GM06990 (cell line): ENCODE data around the gene DFFB.

Experiments
- DNase-seq: peaks from one replicate; pipeline ENCODE4 v3.0.0-alpha.2; 2011; ENCODE audit not compliant: insufficient read length; ENCODE audit errors: extremely low read depth
- H3K27me3 ChIP-seq: replicated peaks from 2 replicates; pipeline ENCODE4 v1.6.0; 2011; ENCODE audit warnings: low read length; ENCODE audit not compliant: control insufficient read depth, insufficient read depth
- H3K36me3 ChIP-seq: 2 replicates; pipeline ENCODE4 v1.5.1; 2011; ENCODE audit warnings: low read length; ENCODE audit not compliant: control insufficient read depth, insufficient read depth
- H3K4me3 ChIP-seq: replicated peaks from 2 replicates; pipeline ENCODE4 v1.5.1; 2011; ENCODE audit warnings: low read depth, mild to moderate bottlenecking, control low read depth, low read length
- TF ChIP-seq, protein P1 (sequence below): IDR thresholded peaks from 2 replicates; pipeline ENCODE4 v1.5.1; 2011; ENCODE audit warnings: low read length, control low read depth, mild to moderate bottlenecking, inconsistent platforms; ENCODE audit not compliant: insufficient read depth, poor library complexity, severe bottlenecking

The DFFB gene

DNA sequence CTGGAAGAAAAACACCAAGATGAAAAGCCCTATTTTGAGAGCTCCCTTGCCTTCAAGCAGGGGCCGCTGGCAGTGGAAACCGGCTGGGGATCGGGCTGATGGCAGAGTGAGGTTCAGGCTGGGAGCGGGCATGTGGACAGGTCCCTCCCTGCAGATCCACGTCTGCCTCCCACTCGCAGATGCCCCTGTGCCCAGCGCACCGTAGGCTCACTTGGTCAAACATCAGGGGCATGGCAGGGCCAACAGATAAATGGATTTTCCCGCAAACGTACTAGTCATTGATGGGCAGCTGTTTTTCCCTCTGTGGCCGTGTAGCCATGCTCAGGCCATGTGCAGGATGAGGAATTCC lies 49.4 kb downstream of the DFFB start:
- Histone ChIP-seq H3K27me3 (no peaks in the 10 kb centered on the region), H3K4me3 (no peak overlapping the region), H3K36me3 (no peaks in the 10 kb centered on the region)
- TF ChIP-seq, protein P1, sequence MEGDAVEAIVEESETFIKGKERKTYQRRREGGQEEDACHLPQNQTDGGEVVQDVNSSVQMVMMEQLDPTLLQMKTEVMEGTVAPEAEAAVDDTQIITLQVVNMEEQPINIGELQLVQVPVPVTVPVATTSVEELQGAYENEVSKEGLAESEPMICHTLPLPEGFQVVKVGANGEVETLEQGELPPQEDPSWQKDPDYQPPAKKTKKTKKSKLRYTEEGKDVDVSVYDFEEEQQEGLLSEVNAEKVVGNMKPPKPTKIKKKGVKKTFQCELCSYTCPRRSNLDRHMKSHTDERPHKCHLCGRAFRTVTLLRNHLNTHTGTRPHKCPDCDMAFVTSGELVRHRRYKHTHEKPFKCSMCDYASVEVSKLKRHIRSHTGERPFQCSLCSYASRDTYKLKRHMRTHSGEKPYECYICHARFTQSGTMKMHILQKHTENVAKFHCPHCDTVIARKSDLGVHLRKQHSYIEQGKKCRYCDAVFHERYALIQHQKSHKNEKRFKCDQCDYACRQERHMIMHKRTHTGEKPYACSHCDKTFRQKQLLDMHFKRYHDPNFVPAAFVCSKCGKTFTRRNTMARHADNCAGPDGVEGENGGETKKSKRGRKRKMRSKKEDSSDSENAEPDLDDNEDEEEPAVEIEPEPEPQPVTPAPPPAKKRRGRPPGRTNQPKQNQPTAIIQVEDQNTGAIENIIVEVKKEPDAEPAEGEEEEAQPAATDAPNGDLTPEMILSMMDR: no peak
- no peak for DNase-seq

DNA sequence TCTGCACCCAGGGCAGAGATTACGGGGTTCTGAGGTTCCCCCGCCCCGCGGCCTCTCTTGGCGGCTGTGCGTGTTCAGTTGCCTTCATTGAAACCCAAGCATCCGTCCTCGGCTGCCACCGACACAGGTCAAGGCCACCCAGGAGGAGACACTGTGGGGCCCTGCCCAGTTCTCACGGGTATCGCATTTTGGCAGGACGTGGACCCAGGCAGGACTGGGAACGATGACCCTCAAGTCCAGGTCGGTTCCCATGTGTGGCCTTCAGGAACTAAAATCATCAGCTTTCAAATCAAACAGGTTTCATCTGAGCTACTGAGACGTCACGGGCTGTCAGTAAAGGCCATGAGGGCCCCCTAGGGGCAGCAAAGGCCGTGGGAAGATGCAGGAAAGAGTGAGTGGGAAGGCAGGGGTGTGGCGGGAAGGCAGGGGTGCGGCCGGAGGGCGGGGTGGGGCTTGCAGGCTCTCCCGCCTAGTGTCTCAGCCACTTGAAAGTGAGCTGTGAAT lies 49.8 kb downstream of the DFFB start:
- H3K36me3 ChIP-seq: no peaks in the 10 kb centered on the region
- no peaks in the 10 kb centered on the region for H3K27me3 ChIP-seq
- TF ChIP-seq, protein P1: peak; percentile 30
- H3K4me3 ChIP-seq: no peak overlapping the region
- no peak for DNase-seq

DNA sequence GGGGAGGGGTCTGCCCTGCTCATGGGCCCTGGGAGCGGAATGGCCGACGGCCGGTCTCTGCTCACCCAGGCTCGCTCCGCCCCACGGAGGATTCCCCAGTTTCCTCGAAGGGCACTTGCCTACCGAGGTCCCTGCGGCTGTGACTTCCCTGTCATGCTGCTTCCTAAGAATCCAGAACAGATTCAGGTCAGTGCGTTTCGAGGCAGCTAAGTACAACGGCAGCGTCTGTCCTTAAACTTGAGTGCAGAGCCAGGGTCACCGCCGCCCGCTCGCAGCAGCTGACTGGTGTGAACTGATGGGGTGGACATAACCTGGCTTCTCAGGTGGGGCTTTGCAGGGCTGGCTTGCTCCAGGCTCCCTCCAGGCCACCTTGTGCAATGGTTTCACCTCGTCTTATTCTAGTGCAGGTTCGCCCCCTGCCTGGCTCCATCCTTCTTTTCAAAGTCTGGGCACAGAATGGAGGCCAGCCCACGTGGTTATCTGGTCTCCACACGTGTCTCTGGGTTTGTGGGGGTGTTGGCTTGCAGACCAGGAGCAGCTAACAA lies 50.4 kb downstream of the DFFB start:
- no peaks in the 10 kb centered on the region for H3K36me3 ChIP-seq
- DNase-seq: no peak
- TF ChIP-seq, protein P1: no peak

DNA sequence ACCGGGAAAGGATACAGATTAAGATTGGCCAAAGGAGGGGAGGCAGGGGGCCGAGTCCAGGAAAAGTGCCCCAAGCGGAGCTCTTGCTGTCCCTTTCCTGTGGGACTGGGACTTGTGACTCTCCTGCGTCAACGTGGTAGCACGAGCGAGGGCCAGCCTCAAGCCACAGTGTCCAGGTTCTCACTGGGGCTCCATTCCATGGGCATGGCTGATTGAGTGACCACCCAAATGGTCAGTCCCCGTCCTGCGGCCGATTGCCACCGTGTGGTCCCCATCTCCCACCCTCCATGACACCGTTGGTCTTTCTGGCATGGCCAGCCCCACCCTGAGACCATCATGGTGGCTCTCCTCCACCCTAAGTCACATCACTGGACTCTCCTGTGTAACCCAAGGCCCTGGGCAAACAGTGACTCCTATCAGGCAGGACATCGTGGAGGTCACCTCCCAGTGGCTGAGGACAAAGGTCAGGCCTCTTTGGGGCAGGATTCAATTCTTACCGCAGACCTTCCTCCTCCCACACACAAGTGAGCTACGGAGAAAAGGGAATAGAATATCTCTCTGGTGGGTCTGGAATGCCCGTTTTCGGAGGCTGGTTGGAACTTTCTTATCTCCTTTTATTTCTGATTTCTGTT lies 51.7 kb downstream of the DFFB start:
- TF ChIP-seq, protein P1: no peak
- Histone ChIP-seq H3K36me3 (no peaks in the 10 kb centered on the region), H3K4me3 (no peak overlapping the region), H3K27me3 (no peaks in the 10 kb centered on the region)
- no peak for DNase-seq

More for the DNA sequence above, 50.4 kb downstream of the DFFB start:
- Histone ChIP-seq H3K27me3 (no peaks in the 10 kb centered on the region), H3K4me3 (no peak overlapping the region)

DNA sequence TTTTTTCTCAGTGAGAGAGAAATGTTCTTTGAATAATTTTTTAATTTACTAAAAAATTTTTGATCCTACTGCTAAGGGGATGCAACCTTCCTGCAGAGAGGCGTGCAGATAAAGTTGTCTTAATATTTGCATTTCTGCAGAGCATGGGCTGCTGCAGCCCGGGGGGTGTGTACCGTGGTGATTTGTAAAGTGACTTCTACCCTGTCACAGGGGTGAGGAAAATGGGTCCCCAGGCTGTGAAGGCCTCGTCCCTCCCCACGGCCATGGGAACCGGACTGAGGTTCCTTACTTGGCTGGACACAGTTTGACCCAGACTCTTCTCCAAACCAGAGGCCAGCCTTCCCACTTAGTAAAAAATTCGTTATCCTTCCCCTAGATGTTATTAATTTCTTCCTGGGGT lies 52.3 kb downstream of the DFFB start:
- Histone ChIP-seq H3K27me3 (no peaks in the 10 kb centered on the region), H3K4me3 (no peak overlapping the region), H3K36me3 (no peaks in the 10 kb centered on the region)
- no peak for DNase-seq
- TF ChIP-seq, protein P1: no peak
